ENCODE data around the gene SYCE1L.

The SYCE1L gene

GRCh38 chr16:77190478-77191258, 8.5 kb upstream of the SYCE1L start, which contains the start of gene MON1B:
MON1B (plus strand) TSS chr16:77191190; CDS start chr16:77191486, 296 bp downstream.
- TF ChIP-seq EZH2phosphoT487 (IDR thresholded peaks at IDR 0.05; ENCODE audit: borderline replicate concordance, low read length), result no peak
- no peak for TF ChIP-seq CTCF (IDR thresholded peaks at IDR 0.05; ENCODE audit: low read depth, low read length, poor library complexity, severe bottlenecking)
- Histone ChIP-seq H3K4me2 (ENCODE audit: low read length) (peak within 1 kb of the TSS; percentile 80), H3K9me2 (replicated peaks; ENCODE audit: control insufficient read depth, low read length) (no peaks in the 10 kb centered on the region; the same call in 1 of the 2 replicates), H3K9me3 (ENCODE audit: control insufficient read depth, insufficient read depth, low read length) (no peaks in the 10 kb centered on the region), H3K36me3 (ENCODE audit: control insufficient read depth, low read length) (peaks cover 45% of the 10 kb centered on the region), H3K27me3 (ENCODE audit: control insufficient read depth, low read length) (no peaks in the 10 kb centered on the region), H3K4me3 (ENCODE audit: low read length) (peak within 1 kb of the TSS; percentile 96), H3F3A (ENCODE audit: control insufficient read depth, insufficient read depth) (peaks cover 2% of the 10 kb centered on the region; the same call in 1 of the 2 replicates), H3K79me2 (ENCODE audit: control insufficient read depth, low read length) (peaks cover 58% of the 10 kb centered on the region), H3K4me1 (ENCODE audit: control insufficient read depth, low read length) (peaks cover 21% of the 10 kb centered on the region), H4K20me1 (ENCODE audit: control insufficient read depth, insufficient read depth, low read depth, low read length) (no peaks in the 10 kb centered on the region), H3K27ac (ENCODE audit: low read depth, low read length) (peak within 1 kb of the TSS; percentile 96)

- no peaks in the 10 kb centered on the region for H3K27me3 ChIP-seq (ENCODE audit: control insufficient read depth, low read length)
- no peaks in the 10 kb centered on the region; the same call in 1 of the 2 replicates for H3K9me2 ChIP-seq (replicated peaks; ENCODE audit: control insufficient read depth, low read length)
- H3K4me2 ChIP-seq (ENCODE audit: low read length), result peak overlapping the region; percentile 80
- peaks cover 2% of the 10 kb centered on the region; the same call in 1 of the 2 replicates for H3F3A ChIP-seq (ENCODE audit: control insufficient read depth, insufficient read depth)
- peak overlapping the region; percentile 96 for H3K4me3 ChIP-seq (ENCODE audit: low read length)
- peaks cover 61% of the 10 kb centered on the region for H3K79me2 ChIP-seq (ENCODE audit: control insufficient read depth, low read length)
- H3K36me3 ChIP-seq (ENCODE audit: control insufficient read depth, low read length), result peaks cover 48% of the 10 kb centered on the region
- peaks cover 21% of the 10 kb centered on the region for H3K4me1 ChIP-seq (ENCODE audit: control insufficient read depth, low read length)
- no peaks in the 10 kb centered on the region for H4K20me1 ChIP-seq (ENCODE audit: control insufficient read depth, insufficient read depth, low read depth, low read length)
- TF ChIP-seq EZH2phosphoT487 (IDR thresholded peaks at IDR 0.05; ENCODE audit: borderline replicate concordance, low read length), result no peak
- TF ChIP-seq CTCF (IDR thresholded peaks at IDR 0.05; ENCODE audit: low read depth, low read length, poor library complexity, severe bottlenecking), result no peak
- H3K9me3 ChIP-seq (ENCODE audit: control insufficient read depth, insufficient read depth, low read length), result no peaks in the 10 kb centered on the region
- peak overlapping the region; percentile 96 for H3K27ac ChIP-seq (ENCODE audit: low read depth, low read length)
These were observed 7.8 kb upstream of the SYCE1L start for GRCh38 chr16:77191259-77191969.

DNA sequence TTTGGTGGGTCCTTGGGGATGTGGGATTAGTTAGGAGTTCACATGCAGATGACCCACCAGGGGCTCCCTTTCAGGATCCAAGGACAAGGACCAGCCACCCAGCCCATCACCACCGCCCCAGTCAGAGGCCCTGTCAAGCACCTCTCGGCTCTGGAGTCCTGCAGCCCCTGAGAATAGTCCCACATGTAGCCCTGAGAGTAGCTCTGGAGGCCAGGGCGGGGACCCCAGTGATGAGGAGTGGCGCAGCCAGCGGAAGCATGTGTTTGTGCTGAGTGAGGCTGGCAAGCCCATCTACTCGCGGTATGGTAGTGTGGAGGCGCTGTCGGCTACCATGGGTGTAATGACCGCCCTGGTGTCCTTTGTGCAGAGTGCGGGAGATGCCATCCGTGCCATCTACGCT, 5.8 kb upstream of the SYCE1L start:
- Histone ChIP-seq H3K36me3 (ENCODE audit: control insufficient read depth, low read length) (peaks cover 64% of the 10 kb centered on the region), H4K20me1 (ENCODE audit: control insufficient read depth, insufficient read depth, low read depth, low read length) (no peaks in the 10 kb centered on the region), H3F3A (ENCODE audit: control insufficient read depth, insufficient read depth) (peaks cover 2% of the 10 kb centered on the region; the same call in 1 of the 2 replicates), H3K27ac (ENCODE audit: low read depth, low read length) (no peak overlapping the region), H3K79me2 (ENCODE audit: control insufficient read depth, low read length) (peaks cover 61% of the 10 kb centered on the region), H3K4me2 (ENCODE audit: low read length) (peak overlapping the region; percentile 80; the same call in 1 of the 2 replicates), H3K9me3 (ENCODE audit: control insufficient read depth, insufficient read depth, low read length) (no peaks in the 10 kb centered on the region), H3K9me2 (replicated peaks; ENCODE audit: control insufficient read depth, low read length) (no peaks in the 10 kb centered on the region; the same call in 1 of the 2 replicates), H3K4me3 (ENCODE audit: low read length) (no peak overlapping the region; the same call in 1 of the 2 replicates), H3K27me3 (ENCODE audit: control insufficient read depth, low read length) (no peaks in the 10 kb centered on the region), H3K4me1 (ENCODE audit: control insufficient read depth, low read length) (peaks cover 21% of the 10 kb centered on the region)
- TF ChIP-seq EZH2phosphoT487 (IDR thresholded peaks at IDR 0.05; ENCODE audit: borderline replicate concordance, low read length) (no peak), CTCF (IDR thresholded peaks at IDR 0.05; ENCODE audit: low read depth, low read length, poor library complexity, severe bottlenecking) (no peak)
